Neuronal stem cell (in vitro differentiated cells): ENCODE results near the gene ACTBL2.
"Not testable (repeated sequence)": the region's sequence is repeated elsewhere in the genome, so short reads cannot be mapped to it uniquely, and the experiment has no call there.

Experiments used
- DNase-seq: peaks from one replicate; pipeline ENCODE4 v3.0.0-alpha.2; 2013; ENCODE audit warnings: low spot score
- H2AFZ ChIP-seq: one replicate; pipeline ENCODE4 v1.6.1; 2013; ENCODE audit warnings: mild to moderate bottlenecking, low read length, inconsistent platforms
- H2AK5ac ChIP-seq: 2 replicates; pipeline ENCODE4 v1.6.1; 2013; ENCODE audit warnings: low read depth, mild to moderate bottlenecking, inconsistent platforms, low read length, moderate library complexity, mixed read lengths
- H2BK120ac ChIP-seq: 2 replicates; pipeline ENCODE4 v1.6.1; 2013; ENCODE audit warnings: low read depth, mild to moderate bottlenecking, inconsistent platforms, low read length, moderate library complexity, mixed read lengths
- H2BK12ac ChIP-seq: one replicate; pipeline ENCODE4 v1.6.1; 2013; ENCODE audit warnings: low read length, inconsistent platforms
- H2BK15ac ChIP-seq: 2 replicates; pipeline ENCODE4 v1.6.1; 2013; ENCODE audit warnings: mild to moderate bottlenecking, low read length, inconsistent platforms, mixed read lengths
- H2BK5ac ChIP-seq: one replicate; pipeline ENCODE4 v1.6.1; 2013; ENCODE audit warnings: inconsistent platforms, mild to moderate bottlenecking, low read length, moderate library complexity
- H3K14ac ChIP-seq: one replicate; pipeline ENCODE4 v1.6.1; 2013; ENCODE audit warnings: low read length, inconsistent platforms
- H3K18ac ChIP-seq: 2 replicates; pipeline ENCODE4 v1.6.1; 2013; ENCODE audit warnings: low read length, inconsistent platforms
- H3K23ac ChIP-seq: 2 replicates; pipeline ENCODE4 v1.6.1; 2013; ENCODE audit warnings: low read depth, mild to moderate bottlenecking, mixed read lengths, low read length, inconsistent platforms; ENCODE audit not compliant: poor library complexity
- H3K27ac ChIP-seq: replicated peaks from 3 replicates; pipeline ENCODE4 v1.5.1; 2013; ENCODE audit warnings: low read length, inconsistent platforms
- H3K27me3 ChIP-seq, 3 experiments: 2 replicates each; pipeline ENCODE4 v1.6.1; 2013; ENCODE audit warnings: low read length in 3 of 3, mild to moderate bottlenecking in 2 of 3, inconsistent platforms in 1 of 3, low read depth in 1 of 3, mixed read lengths in 1 of 3, moderate library complexity in 1 of 3; ENCODE audit not compliant: control insufficient read depth in 3 of 3, insufficient read depth in 3 of 3
- H3K36me3 ChIP-seq, 2 donors: replicated peaks in 1 of 2; 2 replicates each; pipeline ENCODE4 v1.6.1; 2013; ENCODE audit warnings: low read length in 2 of 2; ENCODE audit not compliant: control insufficient read depth in 2 of 2, insufficient read depth in 2 of 2
- H3K4ac ChIP-seq: 2 replicates; pipeline ENCODE4 v1.6.1; 2013; ENCODE audit warnings: inconsistent platforms, mild to moderate bottlenecking, low read length, moderate library complexity
- H3K4me1 ChIP-seq, 2 donors: 1 replicate in 1 of 2; 2 replicates in 1 of 2; pipeline ENCODE4 v1.6.1; 2013; ENCODE audit warnings: low read length in 2 of 2, low read depth in 1 of 2; ENCODE audit not compliant: control insufficient read depth in 2 of 2, insufficient read depth in 1 of 2
- H3K4me2 ChIP-seq: one replicate; pipeline ENCODE4 v1.6.1; 2013; ENCODE audit warnings: mild to moderate bottlenecking, low read length, inconsistent platforms; ENCODE audit not compliant: insufficient read depth, poor library complexity, severe bottlenecking
- H3K4me3 ChIP-seq, 2 donors: 2 replicates each; pipeline ENCODE4 v1.5.1; 2013; ENCODE audit warnings: low read length in 2 of 2, mild to moderate bottlenecking in 2 of 2, inconsistent platforms in 1 of 2, moderate library complexity in 1 of 2
- H3K79me1 ChIP-seq: one replicate; pipeline ENCODE4 v1.6.1; 2013; ENCODE audit warnings: low read depth, mild to moderate bottlenecking, inconsistent platforms, low read length, moderate library complexity
- H3K9ac ChIP-seq: one replicate; pipeline ENCODE4 v1.6.1; 2013; ENCODE audit warnings: mild to moderate bottlenecking, low read depth, low read length, inconsistent platforms; ENCODE audit not compliant: poor library complexity
- H3K9me3 ChIP-seq, 2 donors: replicated peaks in 1 of 2; 2 replicates each; pipeline versions ENCODE3 to v1.6.1; 2013; ENCODE audit warnings: low read length in 2 of 2, mild to moderate bottlenecking in 2 of 2, inconsistent platforms in 1 of 2, low read depth in 1 of 2, mixed read lengths in 1 of 2, moderate library complexity in 1 of 2; ENCODE audit not compliant: control insufficient read depth in 2 of 2, insufficient read depth in 1 of 2
- H4K8ac ChIP-seq: one replicate; pipeline ENCODE4 v1.6.1; 2013; ENCODE audit warnings: low read depth, mild to moderate bottlenecking, inconsistent platforms, low read length, moderate library complexity
- H4K91ac ChIP-seq: one replicate; pipeline ENCODE4 v1.6.1; 2013; ENCODE audit warnings: low read length, low read depth, mild to moderate bottlenecking, inconsistent platforms; ENCODE audit not compliant: poor library complexity
- WGBS, 2 donors: extraction: QIAGEN DNeasy Blood & Tissue Kit; methylation state at CpG; one replicate each; pipeline ENCODE4 v1.1.7; 2013; ENCODE audit warnings: missing lambda C conversion rate in 2 of 2, mixed read lengths in 1 of 2; ENCODE audit not compliant: insufficient read length in 2 of 2, insufficient replicate concordance in 1 of 2; ENCODE audit errors: extremely low coverage in 2 of 2; 5-methylcytosine and 5-hydroxymethylcytosine counted together

The ACTBL2 gene

GRCh38 chr5:57470339-57470738, 12.3 kb downstream of the ACTBL2 start:
- no peak overlapping the region for H4K91ac ChIP-seq
- no peaks in the 10 kb centered on the region for H3K36me3 ChIP-seq
- H3K27me3 ChIP-seq, result no peaks in the 10 kb centered on the region
- H2AK5ac ChIP-seq, result no peak overlapping the region
- no peak overlapping the region for H3K27ac ChIP-seq
- no peak overlapping the region for H3K23ac ChIP-seq
- H3K18ac ChIP-seq, result no peak overlapping the region
- no peak overlapping the region for H2BK15ac ChIP-seq
- H4K8ac ChIP-seq, result no peak overlapping the region
- H2AFZ ChIP-seq, result no peak overlapping the region
- H3K4me3 ChIP-seq, result no peak overlapping the region
- no peak overlapping the region for H2BK120ac ChIP-seq
- no peaks in the 10 kb centered on the region for H3K79me1 ChIP-seq
- H3K4me1 ChIP-seq, result peaks cover 0 to 3% of the 10 kb centered on the region in 2 donors
- no peak overlapping the region for H2BK5ac ChIP-seq
- no peak for DNase-seq
- no peak overlapping the region for H3K9ac ChIP-seq
- no peak overlapping the region for H3K4me2 ChIP-seq
- H3K4ac ChIP-seq, result no peak overlapping the region
- H3K9me3 ChIP-seq, result no peaks in the 10 kb centered on the region
- no peak overlapping the region for H3K14ac ChIP-seq
- no peak overlapping the region for H2BK12ac ChIP-seq
- no CpG with 5 or more reads among the region's 1 CpG for WGBS, 2 donors

GRCh38 chr5:57468481-57469163, 14.0 kb downstream of the ACTBL2 start:
- Histone ChIP-seq H3K4me1 (peaks cover 0 to 3% of the 10 kb centered on the region in 2 donors), H3K27ac (no peak overlapping the region), H3K14ac (no peak overlapping the region), H3K4me2 (no peak overlapping the region), H3K9ac (no peak overlapping the region), H4K91ac (no peak overlapping the region), H3K36me3 (no peaks in the 10 kb centered on the region), H2AK5ac (no peak overlapping the region), H2BK120ac (no peak overlapping the region), H2BK12ac (no peak overlapping the region), H4K8ac (no peak overlapping the region), H3K4me3 (no peak overlapping the region), H3K18ac (no peak overlapping the region), H2BK5ac (no peak overlapping the region), H3K27me3 (no peaks in the 10 kb centered on the region), H3K9me3 (no peaks in the 10 kb centered on the region), H2BK15ac (no peak overlapping the region), H3K79me1 (no peaks in the 10 kb centered on the region), H3K23ac (no peak overlapping the region), H3K4ac (no peak overlapping the region), H2AFZ (no peak overlapping the region)
- WGBS, 2 donors, result no CpG with 5 or more reads among the region's 5 CpGs
- DNase-seq, result no peak

- no peak overlapping the region for H3K4ac ChIP-seq
- H2BK15ac ChIP-seq, result no peak overlapping the region
- H2BK12ac ChIP-seq, result no peak overlapping the region
- no peak for DNase-seq
- no peak overlapping the region for H4K8ac ChIP-seq
- H4K91ac ChIP-seq, result no peak overlapping the region
- H3K18ac ChIP-seq, result no peak overlapping the region
- H2BK120ac ChIP-seq, result no peak overlapping the region
- H3K14ac ChIP-seq, result no peak overlapping the region
- H3K4me2 ChIP-seq, result no peak overlapping the region
- H3K36me3 ChIP-seq, result no peaks in the 10 kb centered on the region
- H3K23ac ChIP-seq, result no peak overlapping the region
- H2AK5ac ChIP-seq, result no peak overlapping the region
- no peaks in the 10 kb centered on the region for H3K27me3 ChIP-seq
- no CpG with 5 or more reads among the region's 3 CpGs for WGBS, 2 donors
- H3K9ac ChIP-seq, result no peak overlapping the region
- H2AFZ ChIP-seq, result no peak overlapping the region
- H3K9me3 ChIP-seq, result no peaks in the 10 kb centered on the region
- no peak overlapping the region for H3K27ac ChIP-seq
- H3K4me1 ChIP-seq, result peaks cover 0 to 3% of the 10 kb centered on the region in 2 donors
- no peaks in the 10 kb centered on the region for H3K79me1 ChIP-seq
- no peak overlapping the region for H3K4me3 ChIP-seq
- no peak overlapping the region for H2BK5ac ChIP-seq
These were observed 16.1 kb downstream of the ACTBL2 start for GRCh38 chr5:57466544-57466943.

- not testable (repeated sequence) for H4K91ac ChIP-seq, H2AK5ac ChIP-seq, H3K4me2 ChIP-seq, H2BK120ac ChIP-seq, H2AFZ ChIP-seq, H3K4me1 ChIP-seq, H2BK15ac ChIP-seq, DNase-seq, H3K36me3 ChIP-seq, H3K14ac ChIP-seq, H3K4me3 ChIP-seq, H3K9me3 ChIP-seq, H4K8ac ChIP-seq, H3K4ac ChIP-seq, H3K27ac ChIP-seq, H3K9ac ChIP-seq, H3K27me3 ChIP-seq, H3K18ac ChIP-seq, H2BK5ac ChIP-seq, H3K79me1 ChIP-seq, H3K23ac ChIP-seq, H2BK12ac ChIP-seq
- no CpG with 5 or more reads among the region's 3 CpGs for WGBS, 2 donors
These were observed 22.6 kb downstream of the ACTBL2 start for GRCh38 chr5:57460056-57460455.
